ENCODE measurements around the gene BCAT1. TPM values are rescaled to one million over a fixed set of nuclear protein-coding genes. Genes with fewer than 3 reads are reported as not detected.

BCAT1 gene
- total RNA-seq, 1 experiment from 2014 or later, result 5.8 TPM

GRCh38 chr12:24788886-24789285 lies 160.0 kb downstream of the BCAT1 start:
- intact Hi-C loops (cut with micrococcal nuclease; ENCODE audit: unreplicated experiment) (no loop called here), in situ Hi-C loops (cut with HindIII; ENCODE audit: low pct_unique_long_range_greater_than_20kb, low sequenced_read_pairs) (no loop called here)
- no peaks in the 10 kb centered on the region; the same call in 1 of the 2 replicates for H3K27me3 ChIP-seq (ENCODE audit: control insufficient read depth, insufficient read depth, low read length)
- no peaks in the 10 kb centered on the region for H3K4me1 ChIP-seq (ENCODE audit: control insufficient read depth, insufficient read depth, low read length)
- BruUV-seq (replicated peaks), result no TSS peak
- CTCF ChIA-PET, result no interaction called here
- no peaks in the 10 kb centered on the region for H3K36me3 ChIP-seq (ENCODE audit: control insufficient read depth, insufficient read depth, low read length)
- POLR2A ChIA-PET, result no interaction called here
- no peaks in the 10 kb centered on the region for H3K9me3 ChIP-seq (ENCODE audit: control insufficient read depth, insufficient read depth, low read depth, low read length)
- no peak overlapping the region for H3K4me3 ChIP-seq (ENCODE audit: low read depth in 2 of 2, low read length in 2 of 2)
- TF ChIP-seq REST (IDR thresholded peaks at IDR 0.05; ENCODE audit: insufficient read depth in 1 of 2, low read depth in 2 of 2, low read length in 1 of 2), result no peak
- no peak for TF ChIP-seq SIN3A (IDR thresholded peaks at IDR 0.05; ENCODE audit: borderline replicate concordance, insufficient read depth, low read depth, low read length)
- no peak for TF ChIP-seq TCF7L2 (IDR thresholded peaks at IDR 0.05; ENCODE audit: low read depth, low read length)
- no peak for ATAC-seq
- no peak for DNase-seq (ENCODE audit: low read depth, low spot score)
- H3K27ac ChIP-seq (ENCODE audit: low read length), result no peak overlapping the region

GRCh38 chr12:24780697-24781368 lies 168.1 kb downstream of the BCAT1 start:
- no TSS peak for BruUV-seq (replicated peaks)

More at GRCh38 chr12:24780697-24781368, 168.1 kb downstream of the BCAT1 start:
- H3K27me3 ChIP-seq (ENCODE audit: control insufficient read depth, insufficient read depth, low read length), result peaks cover 3% of the 10 kb centered on the region; the same call in 1 of the 2 replicates
- intact Hi-C loops (cut with micrococcal nuclease; ENCODE audit: unreplicated experiment) (no loop called here), in situ Hi-C loops (cut with HindIII; ENCODE audit: low pct_unique_long_range_greater_than_20kb, low sequenced_read_pairs) (no loop called here)
- ChIA-PET CTCF (no interaction called here), POLR2A (no interaction called here)
- H3K36me3 ChIP-seq (ENCODE audit: control insufficient read depth, insufficient read depth, low read length), result no peaks in the 10 kb centered on the region
- H3K9me3 ChIP-seq (ENCODE audit: control insufficient read depth, insufficient read depth, low read depth, low read length), result peaks cover 5% of the 10 kb centered on the region; the same call in 1 of the 2 replicates
- H3K27ac ChIP-seq (ENCODE audit: low read length), result no peak overlapping the region
- TF ChIP-seq POLR2AphosphoS5 (IDR thresholded peaks at IDR 0.05; ENCODE audit: low read depth, low read length) (no peak), CTCF (IDR thresholded peaks at IDR 0.05) (peak; percentile 44; the same call in 1 of the 2 replicates), REST (IDR thresholded peaks at IDR 0.05; ENCODE audit: insufficient read depth in 1 of 2, low read depth in 2 of 2, low read length in 1 of 2) (no peak)
- H3K4me3 ChIP-seq (ENCODE audit: low read depth in 2 of 2, low read length in 2 of 2), result no peak overlapping the region
- H3K4me1 ChIP-seq (ENCODE audit: control insufficient read depth, insufficient read depth, low read length), result no peaks in the 10 kb centered on the region
- no peak for DNase-seq (ENCODE audit: low read depth, low spot score)
- ATAC-seq, result no peak
